Measurements from ENCODE around the gene MBP. TPM values are rescaled to one million over a fixed set of nuclear protein-coding genes. Genes with fewer than 3 reads are reported as not detected.

Gene MBP
- polyA plus RNA-seq, 1 donor from 2014 or later, result 3.3 TPM

DNA sequence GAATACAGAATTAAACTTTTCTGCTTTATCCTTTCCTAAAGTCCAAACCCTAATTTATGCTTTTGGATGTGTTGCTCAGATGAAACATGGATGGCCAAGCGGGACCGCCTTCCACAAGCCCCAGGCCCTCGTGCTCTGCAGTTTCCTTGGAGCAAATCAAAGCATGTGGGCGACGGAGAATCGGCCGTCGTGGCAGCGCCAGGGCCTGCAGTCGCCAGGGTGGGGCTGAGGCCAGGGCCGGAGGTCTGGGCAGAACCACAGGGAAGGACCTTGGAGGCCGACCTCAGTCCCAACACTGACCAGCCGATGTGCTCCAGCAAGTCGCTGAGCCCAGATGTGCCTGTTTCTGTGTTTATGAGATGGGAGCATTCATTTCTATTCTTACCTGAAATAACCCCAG is 108.1 kb downstream of the MBP start:
- no peaks in the 10 kb centered on the region for H3K9me3 ChIP-seq (ENCODE audit: low read length)
- H3K27ac ChIP-seq (ENCODE audit: low read length), result no peak overlapping the region
- TF ChIP-seq, protein P1, sequence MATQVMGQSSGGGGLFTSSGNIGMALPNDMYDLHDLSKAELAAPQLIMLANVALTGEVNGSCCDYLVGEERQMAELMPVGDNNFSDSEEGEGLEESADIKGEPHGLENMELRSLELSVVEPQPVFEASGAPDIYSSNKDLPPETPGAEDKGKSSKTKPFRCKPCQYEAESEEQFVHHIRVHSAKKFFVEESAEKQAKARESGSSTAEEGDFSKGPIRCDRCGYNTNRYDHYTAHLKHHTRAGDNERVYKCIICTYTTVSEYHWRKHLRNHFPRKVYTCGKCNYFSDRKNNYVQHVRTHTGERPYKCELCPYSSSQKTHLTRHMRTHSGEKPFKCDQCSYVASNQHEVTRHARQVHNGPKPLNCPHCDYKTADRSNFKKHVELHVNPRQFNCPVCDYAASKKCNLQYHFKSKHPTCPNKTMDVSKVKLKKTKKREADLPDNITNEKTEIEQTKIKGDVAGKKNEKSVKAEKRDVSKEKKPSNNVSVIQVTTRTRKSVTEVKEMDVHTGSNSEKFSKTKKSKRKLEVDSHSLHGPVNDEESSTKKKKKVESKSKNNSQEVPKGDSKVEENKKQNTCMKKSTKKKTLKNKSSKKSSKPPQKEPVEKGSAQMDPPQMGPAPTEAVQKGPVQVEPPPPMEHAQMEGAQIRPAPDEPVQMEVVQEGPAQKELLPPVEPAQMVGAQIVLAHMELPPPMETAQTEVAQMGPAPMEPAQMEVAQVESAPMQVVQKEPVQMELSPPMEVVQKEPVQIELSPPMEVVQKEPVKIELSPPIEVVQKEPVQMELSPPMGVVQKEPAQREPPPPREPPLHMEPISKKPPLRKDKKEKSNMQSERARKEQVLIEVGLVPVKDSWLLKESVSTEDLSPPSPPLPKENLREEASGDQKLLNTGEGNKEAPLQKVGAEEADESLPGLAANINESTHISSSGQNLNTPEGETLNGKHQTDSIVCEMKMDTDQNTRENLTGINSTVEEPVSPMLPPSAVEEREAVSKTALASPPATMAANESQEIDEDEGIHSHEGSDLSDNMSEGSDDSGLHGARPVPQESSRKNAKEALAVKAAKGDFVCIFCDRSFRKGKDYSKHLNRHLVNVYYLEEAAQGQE (IDR thresholded peaks at IDR 0.05; ENCODE audit: borderline replicate concordance), result no peak
- no peak for TF ChIP-seq TAF1 (IDR thresholded peaks at IDR 0.05; ENCODE audit: low read depth)
- TF ChIP-seq, protein P2, sequence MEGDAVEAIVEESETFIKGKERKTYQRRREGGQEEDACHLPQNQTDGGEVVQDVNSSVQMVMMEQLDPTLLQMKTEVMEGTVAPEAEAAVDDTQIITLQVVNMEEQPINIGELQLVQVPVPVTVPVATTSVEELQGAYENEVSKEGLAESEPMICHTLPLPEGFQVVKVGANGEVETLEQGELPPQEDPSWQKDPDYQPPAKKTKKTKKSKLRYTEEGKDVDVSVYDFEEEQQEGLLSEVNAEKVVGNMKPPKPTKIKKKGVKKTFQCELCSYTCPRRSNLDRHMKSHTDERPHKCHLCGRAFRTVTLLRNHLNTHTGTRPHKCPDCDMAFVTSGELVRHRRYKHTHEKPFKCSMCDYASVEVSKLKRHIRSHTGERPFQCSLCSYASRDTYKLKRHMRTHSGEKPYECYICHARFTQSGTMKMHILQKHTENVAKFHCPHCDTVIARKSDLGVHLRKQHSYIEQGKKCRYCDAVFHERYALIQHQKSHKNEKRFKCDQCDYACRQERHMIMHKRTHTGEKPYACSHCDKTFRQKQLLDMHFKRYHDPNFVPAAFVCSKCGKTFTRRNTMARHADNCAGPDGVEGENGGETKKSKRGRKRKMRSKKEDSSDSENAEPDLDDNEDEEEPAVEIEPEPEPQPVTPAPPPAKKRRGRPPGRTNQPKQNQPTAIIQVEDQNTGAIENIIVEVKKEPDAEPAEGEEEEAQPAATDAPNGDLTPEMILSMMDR (IDR thresholded peaks at IDR 0.05; ENCODE audit: poor library complexity, severe bottlenecking), result no peak
- TF ChIP-seq RAD21 (conservative IDR thresholded peaks at IDR 0.05), result no peak
- no peak for TF ChIP-seq EP300 (conservative IDR thresholded peaks at IDR 0.05; ENCODE audit: poor library complexity, severe bottlenecking)
- TF ChIP-seq MXI1 (conservative IDR thresholded peaks at IDR 0.05; ENCODE audit: poor library complexity, severe bottlenecking), result no peak
- TF ChIP-seq SMC3 (conservative IDR thresholded peaks at IDR 0.05; ENCODE audit: poor library complexity), result no peak
- TF ChIP-seq POLR2AphosphoS5 (IDR thresholded peaks at IDR 0.05), result no peak
- TF ChIP-seq EZH2 (IDR thresholded peaks at IDR 0.05; ENCODE audit: borderline replicate concordance, insufficient read depth, low read length, poor library complexity, severe bottlenecking), result no peak
- H3K9me2 ChIP-seq (ENCODE audit: insufficient read depth, low read length), result no peaks in the 10 kb centered on the region
- H3K36me3 ChIP-seq (ENCODE audit: insufficient read depth, low read length), result no peaks in the 10 kb centered on the region
- no peaks in the 10 kb centered on the region for H3F3A ChIP-seq (ENCODE audit: insufficient read depth, low read length, poor library complexity, severe bottlenecking)
- H4K20me1 ChIP-seq (ENCODE audit: insufficient read depth), result no peaks in the 10 kb centered on the region
- no peak overlapping the region for H3K4me3 ChIP-seq (ENCODE audit: low read length)
- no peak overlapping the region for H2AFZ ChIP-seq (ENCODE audit: low read depth, low read length)
- H3K79me2 ChIP-seq (replicated peaks; ENCODE audit: insufficient read depth, low read length), result no peaks in the 10 kb centered on the region
- no peak overlapping the region for H3K4me2 ChIP-seq (ENCODE audit: low read length)
- H3K9ac ChIP-seq (ENCODE audit: low read length), result no peak overlapping the region
- no peaks in the 10 kb centered on the region for H3K27me3 ChIP-seq (ENCODE audit: insufficient read depth, low read depth, low read length)

DNA sequence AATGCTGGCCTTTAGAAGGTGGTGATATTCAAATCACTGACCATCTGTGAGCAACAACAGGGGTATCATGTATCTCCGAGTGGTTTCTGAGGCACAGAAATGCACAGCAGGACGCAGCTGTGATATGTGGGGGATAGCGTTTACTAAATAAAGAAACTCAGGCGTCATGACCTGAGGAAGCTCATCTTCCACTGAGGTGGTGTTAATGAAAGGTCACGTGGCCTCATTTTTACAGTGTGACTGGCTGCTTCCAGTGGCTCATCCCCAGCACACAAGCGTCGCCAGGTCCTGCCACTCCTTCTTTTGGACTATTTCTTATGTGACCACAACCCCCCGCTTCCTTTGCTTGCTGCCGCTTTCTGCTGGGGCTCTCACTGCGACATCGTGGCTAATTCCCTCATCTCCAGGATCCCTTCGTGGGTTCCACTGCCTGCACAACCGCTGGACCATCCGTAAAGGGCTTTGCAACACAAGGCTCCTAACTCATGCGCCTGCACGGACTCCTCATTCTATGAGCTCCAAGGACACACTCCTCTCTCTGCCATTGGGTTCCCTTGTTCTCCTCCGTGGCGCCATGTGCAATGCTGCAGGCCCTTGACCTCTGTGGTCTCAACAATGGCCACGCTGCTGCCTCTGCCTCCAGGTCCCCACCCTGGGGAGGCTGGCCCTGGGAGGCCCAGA is 109.3 kb downstream of the MBP start:
- H3K9ac ChIP-seq (ENCODE audit: low read length), result no peak overlapping the region
- H3K27me3 ChIP-seq (ENCODE audit: insufficient read depth, low read depth, low read length), result no peaks in the 10 kb centered on the region
- TF ChIP-seq, protein P1 (IDR thresholded peaks at IDR 0.05; ENCODE audit: borderline replicate concordance), result no peak
- no peak for TF ChIP-seq EP300 (conservative IDR thresholded peaks at IDR 0.05; ENCODE audit: poor library complexity, severe bottlenecking)
- no peak for TF ChIP-seq POLR2AphosphoS5 (IDR thresholded peaks at IDR 0.05)
- TF ChIP-seq SMC3 (conservative IDR thresholded peaks at IDR 0.05; ENCODE audit: poor library complexity), result no peak
- no peak for TF ChIP-seq MXI1 (conservative IDR thresholded peaks at IDR 0.05; ENCODE audit: poor library complexity, severe bottlenecking)
- no peak for TF ChIP-seq RAD21 (conservative IDR thresholded peaks at IDR 0.05)
- TF ChIP-seq EZH2 (IDR thresholded peaks at IDR 0.05; ENCODE audit: borderline replicate concordance, insufficient read depth, low read length, poor library complexity, severe bottlenecking), result no peak
- TF ChIP-seq, protein P2 (IDR thresholded peaks at IDR 0.05; ENCODE audit: poor library complexity, severe bottlenecking), result no peak
- no peak for TF ChIP-seq TAF1 (IDR thresholded peaks at IDR 0.05; ENCODE audit: low read depth)
- no peaks in the 10 kb centered on the region for H3K9me2 ChIP-seq (ENCODE audit: insufficient read depth, low read length)
- H3F3A ChIP-seq (ENCODE audit: insufficient read depth, low read length, poor library complexity, severe bottlenecking), result no peaks in the 10 kb centered on the region
- H3K36me3 ChIP-seq (ENCODE audit: insufficient read depth, low read length), result no peaks in the 10 kb centered on the region
- H3K4me2 ChIP-seq (ENCODE audit: low read length), result no peak overlapping the region
- H3K27ac ChIP-seq (ENCODE audit: low read length), result no peak overlapping the region
- no peaks in the 10 kb centered on the region for H4K20me1 ChIP-seq (ENCODE audit: insufficient read depth)
- no peak overlapping the region for H2AFZ ChIP-seq (ENCODE audit: low read depth, low read length)
- H3K4me3 ChIP-seq (ENCODE audit: low read length), result no peak overlapping the region
- H3K79me2 ChIP-seq (replicated peaks; ENCODE audit: insufficient read depth, low read length), result no peaks in the 10 kb centered on the region
- H3K9me3 ChIP-seq (ENCODE audit: low read length), result no peaks in the 10 kb centered on the region

Data from neural cell (in vitro differentiated cells).